Measurements from ENCODE around the gene ETF1. TPM values are rescaled to one million over a fixed set of nuclear protein-coding genes. Genes with fewer than 3 reads are reported as not detected.

Gene ETF1
- total and polyA plus RNA-seq, 2 experiments from 2014 or later: 31.2 to 50.6 TPM

- Histone ChIP-seq H3K27me3 (no peaks in the 10 kb centered on the region), H3K4me1 (ENCODE audit: low read depth) (peaks cover 3% of the 10 kb centered on the region), H3K27ac (peak overlapping the region; percentile 33), H3K4me3 (no peak overlapping the region), H3K9me3 (ENCODE audit: low read depth) (no peaks in the 10 kb centered on the region), H3K36me3 (no peaks in the 10 kb centered on the region)
- DNase-seq (ENCODE audit: low read depth in 1 of 2, low spot score in 1 of 2): no peak
- TF ChIP-seq CTCF (IDR thresholded peaks at IDR 0.05; ENCODE audit: low read depth, low read length): no peak
Measured at GRCh38 chr5:138580777-138581176, 37.7 kb upstream of the ETF1 start.

- Histone ChIP-seq H3K4me3 (no peak overlapping the region), H3K36me3 (no peaks in the 10 kb centered on the region), H3K4me1 (ENCODE audit: low read depth) (peaks cover 3% of the 10 kb centered on the region), H3K9me3 (ENCODE audit: low read depth) (no peaks in the 10 kb centered on the region), H3K27ac (no peak overlapping the region), H3K27me3 (no peaks in the 10 kb centered on the region)
- DNase-seq (ENCODE audit: low read depth in 1 of 2, low spot score in 1 of 2): no peak
- TF ChIP-seq CTCF (IDR thresholded peaks at IDR 0.05; ENCODE audit: low read depth, low read length): no peak
Measured at GRCh38 chr5:138580001-138580400, 37.0 kb upstream of the ETF1 start.

- no peaks in the 10 kb centered on the region for H3K36me3 ChIP-seq
- no peaks in the 10 kb centered on the region for H3K9me3 ChIP-seq (ENCODE audit: low read depth)
- no peak overlapping the region for H3K4me3 ChIP-seq
- no peak for DNase-seq (ENCODE audit: low read depth in 1 of 2, low spot score in 1 of 2)
- no peak overlapping the region for H3K27ac ChIP-seq
- H3K27me3 ChIP-seq: no peaks in the 10 kb centered on the region
- TF ChIP-seq CTCF (IDR thresholded peaks at IDR 0.05; ENCODE audit: low read depth, low read length): no peak
- peaks cover 3% of the 10 kb centered on the region for H3K4me1 ChIP-seq (ENCODE audit: low read depth)
Measured at GRCh38 chr5:138579517-138579863, 36.5 kb upstream of the ETF1 start.

- no peak overlapping the region for H3K27ac ChIP-seq
- no peak overlapping the region for H3K4me3 ChIP-seq
- H3K4me1 ChIP-seq (ENCODE audit: low read depth): peaks cover 10% of the 10 kb centered on the region
- TF ChIP-seq CTCF (IDR thresholded peaks at IDR 0.05; ENCODE audit: low read depth, low read length): no peak
- H3K27me3 ChIP-seq: no peaks in the 10 kb centered on the region
- no peak for DNase-seq (ENCODE audit: low read depth in 1 of 2, low spot score in 1 of 2)
- no peaks in the 10 kb centered on the region for H3K9me3 ChIP-seq (ENCODE audit: low read depth)
- H3K36me3 ChIP-seq: peaks cover 8% of the 10 kb centered on the region
Measured at GRCh38 chr5:138577452-138577851, 34.4 kb upstream of the ETF1 start.

GRCh38 chr5:138575194-138576015 is 32.4 kb upstream of the ETF1 start, which contains the start of gene HSPA9:
HSPA9 (minus strand) TSS chr5:138575401; CDS start chr5:138575318, 83 bp downstream.
- Histone ChIP-seq H3K27me3 (no peaks in the 10 kb centered on the region), H3K4me1 (ENCODE audit: low read depth) (peaks cover 7% of the 10 kb centered on the region), H3K27ac (peak within 1 kb of the TSS; percentile 100), H3K4me3 (peak within 1 kb of the TSS; percentile 88), H3K36me3 (peaks cover 26% of the 10 kb centered on the region), H3K9me3 (ENCODE audit: low read depth) (no peaks in the 10 kb centered on the region)
- no peak for TF ChIP-seq CTCF (IDR thresholded peaks at IDR 0.05; ENCODE audit: low read depth, low read length)
- DNase-seq (ENCODE audit: low read depth in 1 of 2, low spot score in 1 of 2): peak; percentile 99 to 100
